ENCODE data around the gene SLC35A1.

The SLC35A1 gene

DNA sequence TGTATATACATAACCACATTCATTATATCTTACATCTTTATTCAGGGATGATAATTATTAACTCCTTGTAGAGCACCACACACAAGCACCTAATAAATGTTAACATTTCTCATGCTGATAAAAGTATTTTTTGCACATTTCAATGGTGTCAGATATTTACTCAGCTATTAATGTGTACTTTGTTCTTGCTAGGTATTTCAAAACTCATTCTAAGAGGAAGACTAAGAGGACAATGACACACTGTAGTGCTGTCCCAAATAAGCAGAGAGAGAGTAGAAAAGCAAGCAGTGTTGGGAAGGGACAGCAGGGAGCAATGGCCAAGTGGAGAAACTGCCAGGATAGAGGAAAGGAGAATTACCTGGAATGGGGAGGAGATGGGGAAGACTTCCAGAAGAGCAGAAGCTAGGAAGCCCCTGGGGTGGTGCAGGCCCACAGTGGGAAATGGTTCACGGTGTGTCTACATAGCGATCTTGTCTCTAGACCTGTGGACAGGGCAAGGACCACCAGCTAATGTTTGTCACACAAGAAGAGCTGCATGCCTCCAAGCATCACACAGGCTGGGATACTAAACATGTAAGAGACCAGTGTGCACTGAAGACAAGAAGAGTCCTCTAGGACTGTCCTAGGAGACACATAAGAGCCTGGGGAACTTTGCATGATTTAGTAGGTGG is 61.7 kb downstream of the SLC35A1 start:
- no peak for DNase-seq

DNA sequence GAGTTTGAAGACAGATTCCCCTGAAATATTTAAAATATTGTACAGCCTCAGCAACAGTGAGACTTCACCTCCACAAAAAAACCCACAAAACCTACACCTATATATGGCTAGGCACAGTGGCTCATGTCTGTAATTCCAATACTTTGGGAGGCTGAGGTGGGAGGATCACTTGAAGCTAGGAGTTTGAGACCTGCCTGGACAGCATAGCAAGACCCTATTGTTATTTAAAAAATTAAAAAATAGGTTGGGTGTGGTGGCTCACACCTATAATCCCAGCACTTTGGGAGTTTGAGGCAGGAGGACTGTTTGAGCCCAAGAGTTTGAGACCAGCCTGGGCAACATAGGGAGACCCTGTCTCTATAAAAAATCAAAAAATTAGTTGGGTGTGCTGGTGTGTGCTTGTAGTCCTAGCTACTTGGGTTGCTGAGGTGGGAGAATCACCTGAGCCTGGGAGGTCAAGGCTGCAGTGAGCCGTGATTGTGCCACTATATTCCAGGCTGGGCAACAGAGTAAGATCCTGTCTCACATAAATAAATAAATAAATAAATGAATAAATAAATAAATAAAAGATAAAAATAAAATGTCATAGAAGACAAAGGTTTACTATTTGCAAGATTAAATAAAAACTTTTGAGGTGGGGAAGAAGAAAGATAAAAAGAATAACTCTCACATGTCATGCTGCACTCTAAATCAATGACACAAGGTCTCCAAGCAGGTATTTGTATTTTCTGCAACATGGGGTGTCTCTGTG is 65.9 kb downstream of the SLC35A1 start:
- no peak for DNase-seq

DNA sequence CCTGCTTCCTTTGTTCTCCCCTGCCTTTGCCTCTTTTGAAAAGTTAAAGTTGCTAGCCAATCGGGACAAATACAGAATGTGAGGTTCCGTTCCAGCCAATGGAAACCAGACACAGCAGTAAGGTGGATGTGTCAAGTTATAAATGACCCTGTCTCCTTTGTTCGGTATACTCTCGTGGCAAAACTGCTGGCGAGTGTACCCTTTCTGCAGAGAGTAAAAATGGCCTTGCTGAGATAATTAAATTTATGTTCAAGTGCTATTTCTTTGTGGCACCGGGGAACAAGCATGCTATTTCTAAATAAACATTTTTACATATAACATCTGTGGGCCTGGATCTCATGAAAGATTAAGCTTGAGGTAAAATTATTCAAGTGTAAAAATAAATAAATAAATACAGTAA is 66.8 kb downstream of the SLC35A1 start:
- no peak for DNase-seq

DNA sequence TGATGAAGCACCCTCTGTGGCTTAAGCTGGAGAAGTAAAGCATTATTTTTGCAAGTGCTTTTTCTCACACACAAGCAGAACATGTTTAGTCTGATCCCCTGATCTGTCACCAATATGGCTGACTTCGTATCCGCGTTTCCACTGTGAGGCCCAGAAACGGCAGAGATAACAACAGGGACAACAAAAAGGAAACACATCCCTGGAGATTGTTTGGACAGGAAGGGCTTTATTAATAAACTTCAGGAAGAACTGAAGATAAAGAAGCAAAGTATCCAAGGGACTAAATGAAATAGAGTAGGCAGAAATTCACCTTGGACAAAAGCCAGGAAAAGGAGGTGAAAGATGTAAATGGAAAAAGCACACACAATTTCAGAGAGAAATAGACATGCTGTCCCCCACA is 67.8 kb downstream of the SLC35A1 start:
- DNase-seq: no peak

DNA sequence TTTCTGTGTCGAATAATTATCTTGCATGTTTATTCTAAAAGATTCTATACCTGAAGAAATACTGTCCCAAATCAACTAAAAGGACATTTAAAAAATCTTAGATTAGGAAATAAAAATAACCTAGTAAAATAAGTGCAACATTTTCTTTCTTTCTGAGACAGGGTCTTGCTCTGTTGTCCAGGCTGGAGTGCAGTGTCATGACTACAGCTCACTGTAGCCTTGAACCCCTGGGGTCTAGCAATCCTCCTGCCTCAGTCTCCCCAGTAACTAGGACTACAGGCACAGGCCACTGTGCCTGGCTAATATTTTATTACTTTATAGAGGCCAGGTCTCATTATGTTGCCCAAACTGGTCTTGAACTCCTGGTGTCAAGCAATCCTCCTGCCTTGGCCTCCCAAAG is 68.3 kb downstream of the SLC35A1 start:
- DNase-seq: no peak

DNA sequence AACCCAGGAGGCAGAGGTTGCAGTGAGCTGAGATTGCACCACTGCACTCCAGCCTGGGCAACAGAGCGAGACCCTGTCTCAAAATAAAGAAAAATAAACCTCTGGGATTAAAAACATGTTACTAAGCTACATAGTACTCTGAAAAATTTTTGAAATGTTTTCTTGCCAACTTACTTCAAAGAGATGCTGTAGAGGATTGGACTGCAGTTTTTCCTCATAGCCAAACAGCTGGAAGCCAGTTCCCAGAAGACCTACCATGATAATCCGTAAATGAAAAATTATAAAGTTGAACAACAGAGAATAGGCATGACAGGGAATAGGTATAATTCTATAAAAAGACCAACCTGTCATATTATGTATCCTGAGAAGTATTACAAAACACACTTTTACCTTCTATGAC is 69.0 kb downstream of the SLC35A1 start:
- DNase-seq: no peak

DNA sequence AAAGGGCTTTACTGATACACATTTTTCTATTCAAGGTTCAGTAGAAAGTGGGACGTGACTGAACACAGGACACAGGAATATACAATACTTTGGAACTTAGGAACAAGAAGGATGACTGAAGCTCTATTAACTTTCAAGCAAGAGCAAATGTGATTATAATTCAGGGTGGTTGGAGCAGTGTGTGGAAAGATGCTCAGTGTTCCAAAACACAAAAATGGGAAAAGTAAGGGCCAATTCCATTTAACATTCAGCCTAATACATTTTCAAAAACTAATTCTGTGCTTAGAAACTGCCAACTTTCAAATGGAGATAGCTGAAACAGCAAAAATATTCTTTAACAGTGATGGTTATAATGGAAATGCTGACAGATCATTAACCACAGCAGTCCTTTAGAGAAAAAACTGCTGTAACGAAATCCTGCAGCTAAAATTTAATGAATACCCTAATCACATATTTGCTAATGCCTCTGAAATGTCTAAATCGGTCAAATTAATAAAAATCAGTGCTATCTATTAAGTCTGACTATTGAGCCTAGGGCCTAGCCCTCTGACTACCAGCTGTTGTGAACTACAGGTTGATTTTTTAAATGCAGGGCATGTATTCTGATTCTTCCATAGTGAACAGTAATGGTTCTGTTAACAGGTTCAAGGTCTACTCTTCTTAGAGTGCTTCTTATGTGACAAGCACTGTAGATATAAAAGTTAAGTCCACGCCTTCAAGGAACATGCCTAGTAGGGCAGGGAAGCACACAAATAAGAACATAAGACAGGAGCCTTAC is 71.1 kb downstream of the SLC35A1 start:
- no peak for DNase-seq

DNA sequence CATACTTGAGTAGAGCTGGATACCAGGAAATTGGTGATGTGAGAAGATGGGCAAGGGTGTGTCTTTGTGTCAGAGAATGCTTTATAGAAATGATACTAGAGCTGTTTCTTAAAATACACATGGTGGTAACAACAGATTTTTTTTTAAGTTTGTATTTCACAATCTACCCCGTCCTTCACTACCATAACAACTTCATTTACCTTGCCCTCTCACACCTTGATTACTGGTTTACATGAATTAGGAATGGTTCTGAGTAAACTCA is 71.6 kb downstream of the SLC35A1 start:
- no peak for DNase-seq

DNA sequence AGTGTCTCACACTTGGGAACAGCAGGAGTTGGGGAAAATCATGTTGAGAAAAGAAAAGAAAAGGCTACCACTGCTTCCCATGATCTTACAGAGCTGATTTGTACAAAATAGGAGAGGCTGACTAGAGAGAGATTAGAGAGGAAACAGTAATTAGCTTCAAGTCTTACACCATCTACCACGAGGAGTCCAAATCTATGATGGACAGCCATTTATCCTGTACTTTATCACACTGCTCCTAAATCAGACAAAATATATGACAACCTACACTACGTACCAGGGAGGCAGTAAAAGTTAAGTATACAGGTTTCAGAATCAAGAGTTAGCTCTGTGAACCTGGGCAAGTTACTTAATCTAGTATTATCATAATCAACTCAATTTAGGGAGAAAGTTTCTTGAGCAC is 79.0 kb downstream of the SLC35A1 start:
- DNase-seq: no peak

DNA sequence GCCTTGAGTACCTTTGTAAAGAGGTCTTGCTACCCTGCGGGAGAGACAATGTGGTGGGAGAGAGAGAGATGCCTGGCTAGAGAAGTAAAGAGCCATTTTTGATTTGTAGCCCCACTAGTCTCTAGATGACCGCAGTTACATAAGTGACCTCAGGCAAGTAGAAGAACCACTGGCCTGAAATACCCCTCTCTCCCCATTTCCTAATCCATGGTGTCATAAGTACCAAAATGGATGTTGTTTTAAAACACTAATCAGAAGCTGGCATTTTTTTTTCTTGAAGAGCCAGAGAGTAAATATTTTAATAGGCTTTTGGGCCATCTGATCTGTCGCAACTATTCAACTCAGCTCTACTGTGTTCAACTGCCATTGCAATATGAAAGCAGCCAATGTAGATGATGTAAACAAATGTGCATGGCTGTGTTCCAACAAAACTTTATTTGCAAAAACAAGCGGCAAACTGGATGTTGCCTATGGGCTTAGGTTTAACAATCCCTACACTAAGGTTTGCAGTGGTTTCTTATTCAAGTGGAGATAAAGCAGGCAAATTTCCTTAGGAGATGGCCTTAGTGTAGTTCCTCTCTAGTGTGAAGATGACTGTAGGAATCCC is 80.5 kb downstream of the SLC35A1 start:
- no peak for DNase-seq

DNA sequence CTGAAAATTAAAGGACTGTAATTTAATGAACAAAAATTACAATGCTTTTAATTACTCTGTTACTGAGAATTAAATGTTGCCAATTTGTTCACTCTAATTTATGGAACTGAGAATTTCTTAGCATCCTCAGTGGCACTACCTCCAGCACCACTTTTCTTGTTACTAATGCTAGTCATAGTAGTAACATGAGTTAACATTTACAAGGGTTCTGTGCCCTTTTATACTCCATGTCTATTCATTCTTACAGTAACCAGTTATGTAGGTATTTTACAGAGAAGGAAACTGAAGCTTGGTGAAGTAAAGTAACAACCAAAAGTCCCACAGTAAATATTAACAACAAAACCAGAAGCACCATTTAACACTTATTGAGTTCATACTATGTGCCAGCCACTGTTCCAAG is 82.7 kb downstream of the SLC35A1 start:
- DNase-seq: no peak

DNA sequence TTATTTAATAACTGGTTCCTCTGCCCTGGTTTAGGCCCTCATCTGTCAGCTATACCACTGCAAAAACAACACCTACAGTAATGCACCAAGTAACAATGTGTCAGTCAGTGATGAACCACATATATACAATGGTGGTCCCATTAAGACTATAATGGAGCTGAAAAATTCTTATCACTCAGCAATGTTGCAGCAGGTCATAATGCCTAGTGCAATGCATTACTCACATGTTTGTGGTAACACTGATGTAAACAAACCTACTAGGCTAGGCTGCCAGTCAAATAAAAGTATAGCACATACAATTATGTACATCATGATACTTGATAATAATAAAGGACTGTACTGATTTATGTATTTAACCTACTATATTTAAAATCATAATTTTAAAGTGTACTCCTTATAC is 85.7 kb downstream of the SLC35A1 start:
- no peak for DNase-seq

DNA sequence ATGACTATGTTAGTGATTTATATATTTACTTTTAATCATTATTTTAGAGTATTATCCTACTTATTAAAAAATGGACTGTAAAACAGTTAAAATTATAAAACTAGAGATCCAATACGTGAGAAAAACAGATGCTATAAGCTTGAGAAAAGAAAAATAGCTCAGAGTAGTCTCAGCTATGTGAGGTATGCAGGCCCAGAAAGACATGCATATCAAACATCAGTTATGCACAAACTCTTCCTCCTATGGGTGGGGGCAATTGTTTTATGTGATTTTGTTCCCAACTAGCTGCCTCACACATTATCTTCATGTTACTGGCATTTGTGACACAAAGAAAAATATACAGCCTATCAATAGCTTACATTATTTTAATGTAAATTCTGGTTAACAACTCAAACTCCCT is 88.2 kb downstream of the SLC35A1 start:
- no peak for DNase-seq

Data from NCI-H2171 treated with DMSO at 0.1 percent for 48 hours (cell line).